AG08396 (cell line): ENCODE data around the gene CAMTA1.

Source experiments
- DNase-seq: peaks from one replicate; pipeline ENCODE4 v3.0.0; 2012; ENCODE audit warnings: low spot score, mixed read lengths

CAMTA1 gene

GRCh38 chr1:6928106-6928885, 143.0 kb downstream of the CAMTA1 start:
- no peak for DNase-seq

- DNase-seq = no peak
Observed at GRCh38 chr1:6930732-6931300, 145.6 kb downstream of the CAMTA1 start.

GRCh38 chr1:6935361-6935883, 150.2 kb downstream of the CAMTA1 start:
- DNase-seq = no peak

- no peak for DNase-seq
Observed at GRCh38 chr1:6935911-6936690, 150.8 kb downstream of the CAMTA1 start.

GRCh38 chr1:6937048-6937447, 151.8 kb downstream of the CAMTA1 start:
- DNase-seq = no peak

- no peak for DNase-seq
Observed at GRCh38 chr1:6939363-6939762, 154.1 kb downstream of the CAMTA1 start.

- no peak for DNase-seq
Observed at GRCh38 chr1:6941786-6942185, 156.5 kb downstream of the CAMTA1 start.

GRCh38 chr1:6942990-6943389, 157.7 kb downstream of the CAMTA1 start:
- no peak for DNase-seq

GRCh38 chr1:6944434-6944833, 159.2 kb downstream of the CAMTA1 start:
- DNase-seq = no peak

GRCh38 chr1:6947952-6948351, 162.7 kb downstream of the CAMTA1 start:
- no peak for DNase-seq

GRCh38 chr1:6948416-6948815, 163.2 kb downstream of the CAMTA1 start:
- no peak for DNase-seq

- no peak for DNase-seq
Observed at GRCh38 chr1:6948861-6949260, 163.6 kb downstream of the CAMTA1 start.

GRCh38 chr1:6950001-6950765, 164.9 kb downstream of the CAMTA1 start:
- DNase-seq = no peak

- no peak for DNase-seq
Observed at GRCh38 chr1:6951536-6951935, 166.3 kb downstream of the CAMTA1 start.

GRCh38 chr1:6953216-6953615, 168.0 kb downstream of the CAMTA1 start:
- no peak for DNase-seq

GRCh38 chr1:6953907-6954364, 168.7 kb downstream of the CAMTA1 start:
- no peak for DNase-seq

GRCh38 chr1:6954591-6954990, 169.3 kb downstream of the CAMTA1 start:
- no peak for DNase-seq

- no peak for DNase-seq
Observed at GRCh38 chr1:6955357-6956094, 170.3 kb downstream of the CAMTA1 start.

GRCh38 chr1:6956488-6957159, 171.4 kb downstream of the CAMTA1 start:
- DNase-seq = no peak

- no peak for DNase-seq
Observed at GRCh38 chr1:6957341-6957740, 172.1 kb downstream of the CAMTA1 start.
